Stomach (tissue), 9 donors: ENCODE results near the gene C3orf70. TPM values are rescaled to one million over a fixed set of nuclear protein-coding genes. Genes with fewer than 3 reads are reported as not detected.

Experiments used
- DNase-seq, 2 donors: peaks; one replicate each; pipeline versions ENCODE4 v3.0.0 to v3.0.0-alpha.2; 2013 to 2019
- H3K27ac ChIP-seq, 5 donors: fragments of 200-600 bp in 4 of 5; sonication (generic) in 4 of 5; one replicate each; pipeline ENCODE4 v1.5.1; 2013 to 2019; ENCODE audit warnings: mild to moderate bottlenecking in 1 of 5, moderate library complexity in 1 of 5
- H3K27me3 ChIP-seq, 3 donors: fragments of 200-600 bp; sonication (generic); one replicate each; pipeline ENCODE4 v1.5.1; 2017 to 2019; ENCODE audit warnings: mixed run types in 1 of 3
- H3K36me3 ChIP-seq, 4 donors: fragments of 200-600 bp; sonication (generic); 1 replicate in 3 of 4; 2 replicates in 1 of 4; pipeline ENCODE4 v1.5.1; 2016 to 2019
- H3K4me1 ChIP-seq, 4 donors: fragments of 200-600 bp; sonication (generic); one replicate each; pipeline ENCODE4 v1.5.1; 2016 to 2019
- H3K4me3 ChIP-seq, 4 donors: fragments of 200-600 bp; sonication (generic) in 3 of 4; one replicate each; pipeline ENCODE4 v1.5.1; 2016 to 2019; ENCODE audit warnings: mild to moderate bottlenecking in 1 of 4
- H3K9me3 ChIP-seq, 4 donors: fragments of 200-600 bp; sonication (generic); one replicate each; pipeline ENCODE4 v1.5.1; 2016 to 2019
- CTCF ChIP-seq, 7 experiments: fragments of 450-650 bp in 4 of 7; fragments of 200-600 bp in 3 of 7; sonication (generic) in 3 of 7; IDR thresholded peaks; one replicate each; pipeline ENCODE4 v1.5.1; 2016 to 2019; ENCODE audit warnings: antibody characterized with exemption in 7 of 7, control low read depth in 2 of 7, mild to moderate bottlenecking in 1 of 7
- EP300 ChIP-seq: sonication (generic); formaldehyde crosslinking; IDR thresholded peaks from one replicate; pipeline ENCODE4 v1.6.1; 2017; ENCODE audit warnings: antibody characterized with exemption
- POLR2A ChIP-seq, 4 donors: fragments of 450-650 bp; IDR thresholded peaks; one replicate each; pipeline ENCODE4 v1.6.1; 2016; ENCODE audit warnings: antibody characterized with exemption in 4 of 4, control low read depth in 2 of 4, mild to moderate bottlenecking in 1 of 4, moderate library complexity in 1 of 4
- POLR2AphosphoS5 ChIP-seq, 3 donors: sonication (generic); formaldehyde crosslinking; IDR thresholded peaks; one replicate each; pipeline ENCODE4 v1.6.1; 2016; ENCODE audit warnings: antibody characterized with exemption in 3 of 3
- WGBS, 5 donors: extraction: QIAGEN DNeasy Blood & Tissue Kit in 3 of 5; methylation state at CpG; one replicate each; pipeline versions ENCODE4 v1.1.5 to v1.1.7; 2013 to 2018; 5-methylcytosine and 5-hydroxymethylcytosine counted together
- intact Hi-C: fragments of 100-400 bp; cut with DNase I; formaldehyde crosslinking; loops from one replicate; pipeline ENCODE4 v1.15.1; 2023; ENCODE audit warnings: low total_unique reads
- polyA plus RNA-seq, 3 donors: library from polyadenylated mRNA; stranded (reverse); fragments of 200-250 nt; gene quantifications; one replicate each; pipeline ENCODE4 v1.2.3, GENCODE V29; 2013
- total RNA-seq, 5 donors: library from RNA; depleted of rRNA; stranded (reverse); fragments of >200 nt; gene quantifications; one replicate each; pipeline versions ENCODE4 v1.1.0 to v1.2.3, GENCODE V29; 2014 to 2016
- donor health status: healthy with polysubstance abuse.
- donor health status: Bipolar disorder and iron deficiency.
- donor health status: healthy.

Gene C3orf70
- total and polyA plus RNA-seq, 8 donors: 0.92 to 33.5 (median 6.6) TPM

GRCh38 chr3:185090811-185091210 is 62.0 kb downstream of the C3orf70 start:
- Histone ChIP-seq H3K27me3 (no peaks in the 10 kb centered on the region), H3K27ac (no peak overlapping the region), H3K4me3 (no peak overlapping the region), H3K4me1 (no peaks in the 10 kb centered on the region), H3K36me3 (no peaks in the 10 kb centered on the region), H3K9me3 (no peaks in the 10 kb centered on the region)
- no peak for TF ChIP-seq POLR2A (IDR thresholded peaks at IDR 0.05)
- no peak for TF ChIP-seq CTCF (IDR thresholded peaks at IDR 0.05)
- no peak for TF ChIP-seq EP300
- intact Hi-C loops: no loop called here
- no peak for DNase-seq
- WGBS, 5 donors: 90 to 94% (median 93%) methylated on average over 4 of the region's 4 CpGs

- Histone ChIP-seq H3K4me3 (no peak overlapping the region), H3K4me1 (peaks cover 0 to under 1% (median 0%) of the 10 kb centered on the region in 4 donors)
Measured at GRCh38 chr3:185089751-185090150, 63.1 kb downstream of the C3orf70 start.

GRCh38 chr3:185089343-185089742 is 63.5 kb downstream of the C3orf70 start:
- peaks cover 0 to 5% (median 0%) of the 10 kb centered on the region in 4 donors for H3K4me1 ChIP-seq
- intact Hi-C loops: no loop called here
- no peak overlapping the region for H3K27ac ChIP-seq
- no peaks in the 10 kb centered on the region for H3K27me3 ChIP-seq
- no peak overlapping the region for H3K4me3 ChIP-seq
- H3K9me3 ChIP-seq: no peaks in the 10 kb centered on the region
- WGBS, 5 donors: 63 to 78% (median 67%) methylated on average over 2 of the region's 2 CpGs
- DNase-seq: no peak
- H3K36me3 ChIP-seq: no peaks in the 10 kb centered on the region
- TF ChIP-seq POLR2A (IDR thresholded peaks at IDR 0.05) (no peak), EP300 (no peak), POLR2AphosphoS5 (IDR thresholded peaks at IDR 0.05) (no peak), CTCF (IDR thresholded peaks at IDR 0.05) (no peak)

More at GRCh38 chr3:185089751-185090150, 63.1 kb downstream of the C3orf70 start:
- TF ChIP-seq CTCF (IDR thresholded peaks at IDR 0.05) (no peak), POLR2A (IDR thresholded peaks at IDR 0.05) (no peak), EP300 (no peak), POLR2AphosphoS5 (IDR thresholded peaks at IDR 0.05) (no peak)
- H3K27ac ChIP-seq: no peak overlapping the region
- H3K9me3 ChIP-seq: no peaks in the 10 kb centered on the region
- H3K36me3 ChIP-seq: no peaks in the 10 kb centered on the region
- intact Hi-C loops: no loop called here
- H3K27me3 ChIP-seq: no peaks in the 10 kb centered on the region
- no peak for DNase-seq

- Histone ChIP-seq H3K27ac (no peak overlapping the region), H3K36me3 (peaks cover 0 to 7% (median 6%) of the 10 kb centered on the region in 4 donors), H3K4me1 (peaks cover 0 to 5% (median 0%) of the 10 kb centered on the region in 4 donors), H3K4me3 (no peak overlapping the region), H3K9me3 (no peaks in the 10 kb centered on the region), H3K27me3 (no peaks in the 10 kb centered on the region)
- WGBS, 5 donors: 66 to 79% (median 74%) methylated on average over 3 of the region's 3 CpGs
- intact Hi-C loops: no loop called here
- TF ChIP-seq POLR2A (IDR thresholded peaks at IDR 0.05): no peak
- no peak for TF ChIP-seq CTCF (IDR thresholded peaks at IDR 0.05)
- no peak for TF ChIP-seq POLR2AphosphoS5 (IDR thresholded peaks at IDR 0.05)
- TF ChIP-seq EP300: no peak
- no peak for DNase-seq
Measured at GRCh38 chr3:185087419-185087818, 65.4 kb downstream of the C3orf70 start.
